ENCODE data around the gene MMD.
"Not testable (repeated sequence)": the region's sequence is repeated elsewhere in the genome, so short reads cannot be mapped to it uniquely, and the experiment has no call there.

Gene MMD

DNA sequence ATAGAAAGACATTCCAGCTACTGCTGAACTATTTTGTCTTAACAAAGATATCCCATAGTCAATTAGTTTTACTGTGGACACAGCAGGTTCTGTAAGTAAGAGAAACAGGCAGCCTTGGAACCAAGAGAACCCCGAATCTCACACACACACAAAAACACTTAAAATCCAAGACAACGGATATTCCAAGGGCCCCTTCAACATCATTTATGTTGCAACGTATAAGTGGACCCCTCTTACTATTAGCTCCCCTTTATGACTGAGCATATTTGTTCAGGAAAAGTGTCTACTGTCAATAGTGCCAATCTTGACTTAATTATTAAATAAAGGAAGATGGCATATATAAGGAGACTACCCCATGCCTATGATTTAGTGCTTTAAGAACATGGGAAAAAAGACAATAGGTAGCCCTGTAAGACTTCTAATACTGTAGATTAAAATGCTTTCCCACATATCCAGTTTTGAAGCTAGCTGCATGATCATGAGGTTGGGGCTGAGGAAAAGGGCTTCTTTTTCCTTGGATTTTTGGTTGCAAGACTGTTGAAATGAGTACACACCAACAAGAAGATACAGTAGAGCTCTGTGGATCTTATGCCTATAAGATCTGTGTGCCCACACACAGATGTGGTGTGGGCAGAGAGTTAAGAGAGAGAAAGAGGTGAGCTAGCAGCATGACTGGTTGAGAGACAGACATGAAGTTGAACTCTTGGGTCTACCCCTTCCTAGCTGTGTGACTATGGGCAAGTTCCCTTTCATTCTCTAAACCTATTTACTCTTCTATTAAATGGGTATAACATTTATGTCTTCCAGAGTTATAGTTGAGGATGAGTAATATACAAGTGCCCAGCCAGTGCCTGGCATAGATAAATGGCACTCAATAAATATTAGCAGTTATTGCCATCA lies 3.0 kb downstream of the MMD start:
- DNase-seq: no peak

- no peak for DNase-seq
These were observed 4.0 kb downstream of the MMD start for GRCh38 chr17:55417411-55418268.

DNA sequence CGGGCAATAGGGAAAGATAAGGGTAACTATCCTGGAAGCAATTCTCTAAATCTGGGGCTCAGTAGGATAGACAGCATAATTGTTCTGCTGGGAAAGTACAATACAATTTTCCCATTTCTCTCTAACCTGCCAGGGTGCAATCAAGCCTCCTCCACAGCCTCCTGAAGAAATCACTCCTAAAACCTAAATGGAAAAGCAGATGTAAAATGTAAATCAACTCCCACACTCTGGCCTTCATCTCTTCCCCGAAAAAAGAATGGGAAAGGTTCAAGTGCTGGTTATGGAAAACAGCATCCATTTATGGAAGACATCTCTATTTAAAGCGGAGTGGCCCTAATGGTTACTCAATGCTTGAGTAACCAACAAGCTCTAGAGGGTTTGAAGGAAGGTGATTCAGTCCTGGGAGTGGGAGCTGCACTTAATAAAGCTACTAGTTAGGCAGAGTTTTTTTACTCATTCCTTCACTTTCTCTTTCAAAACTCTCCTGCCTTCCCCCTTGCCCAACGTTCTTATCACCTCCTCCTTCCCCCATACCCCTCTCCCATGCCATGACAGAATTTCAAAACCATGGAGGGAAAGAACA lies 5.1 kb downstream of the MMD start:
- DNase-seq: no peak

- DNase-seq: no peak
These were observed 5.6 kb downstream of the MMD start for GRCh38 chr17:55416000-55416399.

DNA sequence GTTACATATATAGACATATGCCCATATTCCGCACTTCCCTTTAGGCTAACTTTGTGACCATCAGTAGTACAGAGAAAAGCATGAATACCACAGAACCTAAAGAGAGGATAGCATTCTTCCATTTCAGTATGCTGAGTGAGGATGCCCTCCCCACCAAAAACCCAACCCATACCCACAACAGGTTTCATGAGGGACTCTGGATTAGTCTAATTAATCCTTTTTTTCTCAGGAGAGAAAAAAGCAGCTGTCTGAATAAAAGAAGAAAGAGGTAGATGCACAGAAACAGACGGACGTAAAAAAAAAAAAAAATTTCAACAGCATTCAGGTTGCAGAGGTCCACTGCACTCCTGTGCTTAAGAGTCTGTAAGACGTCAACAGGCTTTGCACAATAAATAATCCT lies 6.7 kb downstream of the MMD start:
- DNase-seq: no peak

DNA sequence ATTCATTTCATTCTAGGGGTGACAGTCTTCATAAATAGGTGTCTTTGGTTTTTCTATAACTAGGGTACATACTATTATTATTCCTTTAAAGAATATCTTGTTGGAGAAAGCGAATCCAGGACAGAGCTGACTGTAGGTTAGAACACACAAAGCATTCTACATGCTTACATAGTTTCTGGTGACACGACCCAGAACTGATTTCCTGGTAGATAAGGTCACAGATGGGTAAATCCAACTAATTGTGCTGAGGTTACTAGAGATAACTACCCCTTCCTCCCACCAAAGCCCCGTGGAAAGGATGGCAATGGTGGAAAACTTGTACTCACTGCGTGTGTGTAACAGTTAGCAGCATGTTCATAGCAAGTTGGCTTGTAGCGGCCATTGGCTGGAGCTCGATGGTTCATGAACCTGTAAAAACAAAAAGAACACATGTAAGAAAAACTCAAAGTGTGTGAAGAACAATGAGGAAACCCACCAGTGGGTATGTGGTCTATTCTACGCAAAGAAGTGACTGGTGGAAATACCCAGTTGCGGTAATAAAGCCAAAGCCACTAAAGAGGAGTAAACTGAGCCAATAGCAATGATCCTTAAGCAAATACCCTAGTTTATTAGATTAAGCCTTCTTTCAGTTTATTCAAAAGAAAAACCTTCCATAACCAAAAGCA lies 7.7 kb downstream of the MMD start:
- DNase-seq: no peak

DNA sequence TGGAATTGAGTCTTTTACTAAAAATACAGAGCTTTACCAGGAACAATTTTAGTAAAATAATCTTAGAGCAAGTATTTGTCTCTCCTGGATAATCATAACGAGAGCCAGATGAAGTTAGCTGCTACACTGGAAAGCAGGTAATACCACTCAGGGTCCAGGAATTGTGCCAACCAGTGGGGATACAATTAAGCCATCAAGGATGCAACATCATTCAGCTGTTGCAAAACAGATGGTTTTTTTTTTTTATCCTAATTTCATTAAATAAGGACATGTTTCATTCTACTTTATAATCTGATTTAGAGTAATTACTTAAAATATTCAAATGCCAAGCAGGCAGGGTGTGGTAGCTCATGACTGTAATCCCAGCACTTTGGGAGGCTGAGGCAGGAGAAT lies 10.2 kb downstream of the MMD start:
- no peak for DNase-seq

GRCh38 chr17:55410722-55411462 lies 10.7 kb downstream of the MMD start:
- no peak for DNase-seq

DNA sequence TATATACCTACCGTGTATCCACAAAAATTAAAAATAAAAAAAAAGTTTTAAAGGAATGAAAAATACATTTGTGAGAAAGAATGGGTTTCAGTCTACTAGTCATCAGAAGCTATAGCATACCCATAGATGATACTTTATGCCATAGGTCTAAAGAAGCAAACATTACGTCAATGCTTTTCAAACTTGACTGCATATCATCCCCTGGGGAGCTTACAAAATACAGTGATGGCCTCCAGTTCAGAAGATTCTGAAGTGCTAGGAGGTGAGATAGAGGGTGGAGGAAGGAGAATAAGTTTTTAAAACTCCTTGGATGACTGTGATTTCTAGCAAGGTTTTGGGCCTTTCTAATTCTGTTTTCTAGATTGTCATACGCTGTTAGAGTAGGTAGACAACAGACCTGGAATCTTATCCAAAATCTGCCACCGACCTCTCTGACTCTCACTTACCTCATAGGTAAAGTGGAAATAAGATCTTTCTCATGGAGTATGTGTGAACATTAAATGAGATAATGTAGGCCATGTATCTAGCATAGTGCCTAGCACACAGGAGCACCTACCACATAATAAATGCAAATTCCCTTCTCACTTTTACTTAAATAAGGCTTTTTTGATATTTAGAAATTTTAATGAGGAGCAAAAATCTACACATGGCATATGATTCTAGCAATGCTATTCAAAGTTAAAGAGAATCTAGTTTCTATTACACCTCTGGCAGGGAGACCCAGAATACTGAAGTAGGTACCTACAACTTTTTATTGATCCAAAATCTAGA lies 12.4 kb downstream of the MMD start:
- no peak for DNase-seq

GRCh38 chr17:55407641-55408566 lies 13.7 kb downstream of the MMD start:
- DNase-seq: no peak

DNA sequence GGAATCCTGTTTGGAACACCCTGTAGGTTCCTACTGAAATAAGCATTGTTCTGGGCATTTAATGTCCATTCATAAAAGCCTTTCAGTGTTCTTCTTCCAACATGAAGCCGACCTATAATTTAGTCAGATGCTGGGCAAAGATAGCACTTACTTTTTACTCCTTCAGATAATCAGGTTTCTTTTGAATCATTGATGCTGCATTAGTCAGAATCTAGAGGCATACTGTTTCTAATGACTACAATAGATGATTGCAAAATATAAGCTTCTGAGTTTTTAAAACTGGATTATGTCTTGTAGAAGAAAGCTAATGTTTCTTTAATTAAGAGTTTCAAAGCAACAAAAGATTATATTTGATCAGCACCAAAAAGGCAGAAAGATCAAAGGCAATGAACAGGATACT lies 16.0 kb downstream of the MMD start:
- no peak for DNase-seq

GRCh38 chr17:55404197-55404596 lies 17.4 kb downstream of the MMD start:
- not testable (repeated sequence) for DNase-seq

DNA sequence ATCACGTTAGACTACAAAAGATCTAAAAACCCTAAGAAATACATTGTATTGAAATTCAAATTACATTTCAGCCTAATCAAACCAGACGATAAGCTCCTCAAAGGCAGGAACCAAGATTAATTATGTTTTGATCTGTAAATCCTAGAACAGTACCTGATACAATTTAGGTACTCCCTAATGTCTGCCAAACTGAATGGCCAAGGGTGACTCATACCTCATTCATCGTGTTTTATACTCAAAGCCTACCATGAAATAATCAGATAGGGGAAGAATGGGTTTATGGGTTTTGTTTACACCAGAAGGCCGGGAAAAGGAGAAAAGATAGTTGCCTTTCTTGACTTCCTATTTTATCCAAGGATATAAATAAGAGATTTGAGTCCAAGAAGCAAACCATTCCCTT lies 19.3 kb downstream of the MMD start:
- DNase-seq: no peak

DNA sequence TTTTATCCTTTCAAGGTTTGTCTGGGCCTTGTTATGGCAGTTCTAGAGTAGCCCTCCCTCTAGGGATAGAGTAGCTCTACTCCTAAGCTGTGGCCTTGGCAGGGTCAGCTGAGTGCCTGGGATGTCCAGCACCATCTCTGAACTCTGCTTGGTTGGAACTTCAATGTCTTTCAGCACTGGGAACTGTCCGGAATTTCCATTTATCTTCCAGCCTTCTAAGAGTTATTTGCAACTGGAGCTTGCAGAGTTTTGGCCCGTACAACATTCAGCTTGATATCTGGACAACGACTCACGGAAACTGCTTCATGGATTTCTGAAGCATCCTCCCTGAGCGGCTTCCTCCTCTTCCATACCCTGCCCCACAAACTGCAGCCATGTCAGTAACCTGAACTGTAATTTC lies 22.9 kb downstream of the MMD start:
- DNase-seq: no peak

GRCh38 chr17:55395803-55396505 lies 25.7 kb downstream of the MMD start:
- DNase-seq: no peak

GRCh38 chr17:55394357-55395021 lies 27.1 kb downstream of the MMD start:
- peak; percentile 54 for DNase-seq

GRCh38 chr17:55391764-55392467 lies 29.7 kb downstream of the MMD start:
- DNase-seq: no peak

DNA sequence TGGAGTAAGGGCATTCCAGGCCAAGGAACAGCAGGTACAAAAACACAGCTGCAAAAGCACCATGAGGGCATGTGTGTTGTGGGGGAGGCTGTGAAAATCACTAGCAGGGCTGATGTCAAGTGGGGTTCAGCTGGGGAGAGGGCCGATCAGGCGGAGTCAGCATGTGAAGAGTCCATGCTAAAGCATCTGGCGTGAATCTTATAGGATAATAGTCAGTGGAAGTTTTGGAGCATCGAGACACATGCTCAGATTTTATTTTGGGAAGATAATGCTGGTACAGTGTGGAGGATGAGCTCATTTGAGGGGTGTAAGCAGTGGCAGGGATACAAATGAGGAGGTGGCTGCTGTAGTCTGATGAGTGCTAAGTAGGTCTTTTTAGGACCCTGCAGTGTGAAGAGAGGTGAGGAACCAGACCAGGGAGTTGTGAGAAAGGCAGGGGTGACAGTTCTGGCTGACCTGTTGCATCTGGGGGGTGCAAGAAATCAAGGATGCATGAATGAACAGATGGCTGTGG lies 30.3 kb downstream of the MMD start:
- DNase-seq: no peak
